Panc1 (cell line): ENCODE results near the gene TNFAIP8L3. TPM values are rescaled to one million over a fixed set of nuclear protein-coding genes. Genes with fewer than 3 reads are reported as not detected.

Experiments used
- ATAC-seq: fragments of 200-7000 bp; cut with Tn5 transposase; 2 replicates; pipeline ENCODE4 v1.9.1; 2020; ENCODE audit warnings: mild to moderate bottlenecking, moderate library complexity
- BruUV-seq: library from RNA; stranded (reverse); fragments of 400-500 nt; replicated peaks from 2 replicates; lab custom pipeline; 2021; lab: Mats Ljungman, UMichigan
- CTCF ChIA-PET: fragments of 300-600 bp; sonication (Branson Sonifier 250); formaldehyde crosslinking; loops from one replicate; lab custom pipeline; 2022; ENCODE audit warnings: antibody characterized with exemption; lab: Charles Lee
- POLR2A ChIA-PET: fragments of 300-600 bp; sonication (Branson Sonifier 250); formaldehyde crosslinking; loops from one replicate; lab custom pipeline; 2022; ENCODE audit warnings: antibody characterized with exemption; lab: Charles Lee
- DNase-seq: peaks from one replicate; pipeline ENCODE4 v3.0.0-alpha.2; 2010; ENCODE audit warnings: low read depth, low spot score
- H3K27ac ChIP-seq: 2 replicates; pipeline ENCODE4 v1.5.1; 2011; ENCODE audit warnings: mild to moderate bottlenecking, low read length, inconsistent platforms
- H3K27me3 ChIP-seq: fragments of 200-500 bp; sonication (Bioruptor generic); 2 replicates; pipeline ENCODE4 v1.6.0; 2014; ENCODE audit warnings: low read length, inconsistent platforms; ENCODE audit not compliant: control insufficient read depth, insufficient read depth
- H3K36me3 ChIP-seq: fragments of 200-500 bp; sonication (Bioruptor generic); 2 replicates; pipeline ENCODE4 v1.5.1; 2014; ENCODE audit warnings: inconsistent platforms, mild to moderate bottlenecking, low read length, moderate library complexity; ENCODE audit not compliant: control insufficient read depth, insufficient read depth
- H3K4me1 ChIP-seq: 2 replicates; pipeline ENCODE4 v1.5.1; 2011; ENCODE audit warnings: inconsistent platforms, mild to moderate bottlenecking, low read length, moderate library complexity; ENCODE audit not compliant: control insufficient read depth, insufficient read depth
- H3K4me3 ChIP-seq, 2 experiments: 2 replicates each; pipeline ENCODE4 v1.5.1; 2011 to 2012; ENCODE audit warnings: low read depth in 2 of 2, low read length in 2 of 2, mild to moderate bottlenecking in 2 of 2, inconsistent platforms in 1 of 2, moderate library complexity in 1 of 2
- H3K9me3 ChIP-seq: fragments of 200-500 bp; sonication (Bioruptor generic); 2 replicates; pipeline ENCODE4 v1.5.1; 2014; ENCODE audit warnings: low read depth, mild to moderate bottlenecking, inconsistent platforms, low read length, moderate library complexity; ENCODE audit not compliant: control insufficient read depth, insufficient read depth
- CTCF ChIP-seq: fragments of 450-650 bp; IDR thresholded peaks from 2 replicates; pipeline ENCODE4 v1.5.1; 2017; ENCODE audit warnings: mild to moderate bottlenecking
- POLR2AphosphoS5 ChIP-seq: IDR thresholded peaks from 2 replicates; pipeline ENCODE4 v1.6.1; 2012; ENCODE audit warnings: mild to moderate bottlenecking, low read depth, low read length, moderate library complexity
- SIN3A ChIP-seq: IDR thresholded peaks from 2 replicates; pipeline ENCODE4 v1.6.1; 2012; ENCODE audit warnings: low read depth, mild to moderate bottlenecking, low read length, moderate library complexity, borderline replicate concordance; ENCODE audit not compliant: insufficient read depth
- TCF7L2 ChIP-seq: IDR thresholded peaks from 2 replicates; pipeline ENCODE4 v1.6.1; 2011; ENCODE audit warnings: mild to moderate bottlenecking, low read depth, low read length, inconsistent platforms
- in situ Hi-C: cut with HindIII; loops from 2 replicates; pipeline ENCODE4 v1.10.0; 2016; ENCODE audit warnings: low sequenced_read_pairs, low pct_unique_long_range_greater_than_20kb
- intact Hi-C: fragments of 100-400 bp; cut with micrococcal nuclease; formaldehyde crosslinking; loops from one replicate; pipeline ENCODE4 v1.10.0; 2022; ENCODE audit not compliant: unreplicated experiment
- total RNA-seq: library from RNA; stranded (reverse); gene quantifications from one replicate; pipeline ENCODE4 v1.2.1, GENCODE V29; 2021; ENCODE audit not compliant: unreplicated experiment
- TF ChIP-seq, protein P1 (sequence below), 2 experiments: IDR thresholded peaks; 2 replicates each; pipeline ENCODE4 v1.6.1; 2011 to 2012; ENCODE audit warnings: low read depth in 2 of 2, control low read depth in 1 of 2, low read length in 1 of 2, mild to moderate bottlenecking in 1 of 2, moderate library complexity in 1 of 2; ENCODE audit not compliant: insufficient read depth in 1 of 2

The TNFAIP8L3 gene
- total RNA-seq, 1 experiment from 2014 or later = 1.0 TPM

DNA sequence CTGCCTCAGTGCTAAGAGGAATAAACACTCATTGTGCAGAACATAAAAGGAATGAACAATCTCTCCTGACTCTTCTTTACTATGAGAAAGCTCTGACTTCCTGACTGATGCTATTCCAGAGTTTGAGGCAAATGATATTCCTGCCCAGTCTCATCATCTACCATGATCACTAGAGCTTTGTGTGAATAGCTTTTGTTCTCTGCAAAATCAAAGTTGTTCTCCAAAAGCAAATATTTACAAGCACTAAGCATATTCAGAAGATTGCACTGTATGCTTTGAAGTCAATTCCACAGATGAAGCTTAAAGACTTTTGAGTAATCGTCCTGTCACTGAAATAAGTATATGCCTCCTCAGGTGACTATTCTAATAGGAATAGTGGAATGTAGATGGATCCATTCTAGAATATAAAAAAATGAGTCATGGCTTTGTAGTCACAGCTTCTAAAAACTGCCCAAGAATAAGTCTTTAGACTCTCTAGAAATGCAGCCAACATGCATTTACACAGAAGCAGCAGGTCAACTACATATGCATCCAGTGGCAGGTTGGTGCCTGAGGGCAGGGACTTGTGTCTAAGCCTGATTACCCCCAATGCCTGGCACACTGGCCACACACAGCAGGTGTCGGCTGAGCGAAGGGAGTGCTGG is 34.6 kb downstream of the TNFAIP8L3 start:
- in situ Hi-C loops = no loop called here

DNA sequence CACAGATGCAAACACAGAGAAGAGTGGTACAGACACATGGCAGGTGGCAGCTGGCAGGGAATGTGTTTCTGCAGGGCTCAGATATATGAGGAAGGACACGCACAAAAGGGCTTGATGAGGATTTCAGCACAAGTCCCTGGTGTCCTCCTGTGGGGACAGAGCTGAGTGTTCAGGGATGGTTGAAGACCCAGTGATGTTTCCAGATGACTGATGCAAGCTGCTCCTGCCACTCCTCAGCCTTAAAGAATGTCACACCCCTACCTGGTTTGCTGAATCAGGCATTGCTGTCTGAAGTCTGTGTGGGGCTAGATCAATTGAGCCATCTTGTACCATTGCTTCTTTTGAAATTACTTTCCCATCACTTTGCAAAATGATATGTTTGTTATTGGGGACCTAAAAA is 40.2 kb downstream of the TNFAIP8L3 start:
- POLR2A ChIA-PET = no interaction called here
- Histone ChIP-seq H3K4me3 (no peak overlapping the region), H3K4me1 (no peaks in the 10 kb centered on the region), H3K9me3 (no peaks in the 10 kb centered on the region), H3K27ac (no peak overlapping the region), H3K36me3 (no peaks in the 10 kb centered on the region), H3K27me3 (no peaks in the 10 kb centered on the region)
- CTCF ChIA-PET = no interaction called here
- TF ChIP-seq, protein P1, sequence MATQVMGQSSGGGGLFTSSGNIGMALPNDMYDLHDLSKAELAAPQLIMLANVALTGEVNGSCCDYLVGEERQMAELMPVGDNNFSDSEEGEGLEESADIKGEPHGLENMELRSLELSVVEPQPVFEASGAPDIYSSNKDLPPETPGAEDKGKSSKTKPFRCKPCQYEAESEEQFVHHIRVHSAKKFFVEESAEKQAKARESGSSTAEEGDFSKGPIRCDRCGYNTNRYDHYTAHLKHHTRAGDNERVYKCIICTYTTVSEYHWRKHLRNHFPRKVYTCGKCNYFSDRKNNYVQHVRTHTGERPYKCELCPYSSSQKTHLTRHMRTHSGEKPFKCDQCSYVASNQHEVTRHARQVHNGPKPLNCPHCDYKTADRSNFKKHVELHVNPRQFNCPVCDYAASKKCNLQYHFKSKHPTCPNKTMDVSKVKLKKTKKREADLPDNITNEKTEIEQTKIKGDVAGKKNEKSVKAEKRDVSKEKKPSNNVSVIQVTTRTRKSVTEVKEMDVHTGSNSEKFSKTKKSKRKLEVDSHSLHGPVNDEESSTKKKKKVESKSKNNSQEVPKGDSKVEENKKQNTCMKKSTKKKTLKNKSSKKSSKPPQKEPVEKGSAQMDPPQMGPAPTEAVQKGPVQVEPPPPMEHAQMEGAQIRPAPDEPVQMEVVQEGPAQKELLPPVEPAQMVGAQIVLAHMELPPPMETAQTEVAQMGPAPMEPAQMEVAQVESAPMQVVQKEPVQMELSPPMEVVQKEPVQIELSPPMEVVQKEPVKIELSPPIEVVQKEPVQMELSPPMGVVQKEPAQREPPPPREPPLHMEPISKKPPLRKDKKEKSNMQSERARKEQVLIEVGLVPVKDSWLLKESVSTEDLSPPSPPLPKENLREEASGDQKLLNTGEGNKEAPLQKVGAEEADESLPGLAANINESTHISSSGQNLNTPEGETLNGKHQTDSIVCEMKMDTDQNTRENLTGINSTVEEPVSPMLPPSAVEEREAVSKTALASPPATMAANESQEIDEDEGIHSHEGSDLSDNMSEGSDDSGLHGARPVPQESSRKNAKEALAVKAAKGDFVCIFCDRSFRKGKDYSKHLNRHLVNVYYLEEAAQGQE (IDR thresholded peaks at IDR 0.05; ENCODE audit: insufficient read depth in 1 of 2, low read depth in 2 of 2, low read length in 1 of 2) = no peak
- TF ChIP-seq SIN3A (no peak), CTCF (no peak), TCF7L2 (no peak), POLR2AphosphoS5 (no peak)
- DNase-seq = no peak
- in situ Hi-C loops (no loop called here), intact Hi-C loops (no loop called here)
- BruUV-seq = no TSS peak
- ATAC-seq = no peak

More for the DNA sequence above, 34.6 kb downstream of the TNFAIP8L3 start:
- intact Hi-C loops = no loop called here
- DNase-seq = no peak
- POLR2A ChIA-PET = no interaction called here
- Histone ChIP-seq H3K36me3 (no peaks in the 10 kb centered on the region), H3K27me3 (no peaks in the 10 kb centered on the region), H3K9me3 (no peaks in the 10 kb centered on the region), H3K4me3 (no peak overlapping the region), H3K4me1 (no peaks in the 10 kb centered on the region), H3K27ac (no peak overlapping the region)
- BruUV-seq = no TSS peak
- CTCF ChIA-PET = no interaction called here
- TF ChIP-seq POLR2AphosphoS5 = no peak
- TF ChIP-seq TCF7L2 = no peak
- TF ChIP-seq SIN3A = no peak
- TF ChIP-seq, protein P1 (IDR thresholded peaks at IDR 0.05; ENCODE audit: insufficient read depth in 1 of 2, low read depth in 2 of 2, low read length in 1 of 2) = no peak
- TF ChIP-seq CTCF = no peak
- no peak for ATAC-seq
